Endothelial cell of umbilical vein (primary cell): ENCODE data around the gene IL23A. TPM values are rescaled to one million over a fixed set of nuclear protein-coding genes. Genes with fewer than 3 reads are reported as not detected.

Source experiments
- BruUV-seq: library from RNA; stranded (reverse); fragments of 400-500 nt; replicated peaks from 2 replicates; lab custom pipeline; 2021; lab: Mats Ljungman, UMichigan
- CTCF ChIA-PET: fragments of 300-600, 350-600 bp; sonication (Branson Sonifier 250); formaldehyde crosslinking; loops from one replicate; lab custom pipeline; 2021; ENCODE audit warnings: antibody characterized with exemption, inconsistent platforms; lab: Charles Lee
- POLR2A ChIA-PET: fragments of 300-600, 350-600 bp; sonication (Branson Sonifier 250); formaldehyde crosslinking; loops from one replicate; lab custom pipeline; 2021; ENCODE audit warnings: antibody characterized with exemption, inconsistent platforms; lab: Charles Lee
- DNase-seq: peaks from one replicate; pipeline ENCODE4 v3.0.0-alpha.2; 2011; ENCODE audit warnings: low read depth, low spot score
- FAIRE-seq: peaks from 2 replicates; lab custom pipeline; 2011; peaks lifted over from hg19 to GRCh38; lab: Jason Lieb, UNC
- H2AFZ ChIP-seq: 2 replicates; pipeline ENCODE4 v1.6.0; 2012; ENCODE audit warnings: low read depth, low read length, control low read depth, inconsistent platforms
- H3K27ac ChIP-seq: 2 replicates; pipeline ENCODE4 v1.5.1; 2011; ENCODE audit warnings: low read depth, mild to moderate bottlenecking, control low read depth, low read length, moderate library complexity; ENCODE audit not compliant: insufficient read depth
- H3K27me3 ChIP-seq, 2 experiments: 2 replicates each; pipeline versions ENCODE4 v1.6.0 to v1.6.1; 2011; ENCODE audit warnings: low read length in 2 of 2, mixed read lengths in 1 of 2; ENCODE audit not compliant: control insufficient read depth in 2 of 2, insufficient read depth in 2 of 2
- H3K36me3 ChIP-seq, 2 experiments: 2 replicates in 1 of 2; 3 replicates in 1 of 2; pipeline ENCODE4 v1.5.1; 2011; ENCODE audit warnings: low read length in 2 of 2, mild to moderate bottlenecking in 1 of 2, moderate library complexity in 1 of 2; ENCODE audit not compliant: control insufficient read depth in 2 of 2, insufficient read depth in 2 of 2; ENCODE audit errors: extremely low read depth in 1 of 2
- H3K4me1 ChIP-seq: 3 replicates; pipeline ENCODE4 v1.5.1; 2011; ENCODE audit warnings: mild to moderate bottlenecking, low read length; ENCODE audit not compliant: control insufficient read depth, insufficient read depth; ENCODE audit errors: extremely low read depth
- H3K4me2 ChIP-seq: 2 replicates; pipeline ENCODE4 v1.6.1; 2011; ENCODE audit warnings: low read length, control low read depth, mixed read lengths; ENCODE audit not compliant: insufficient read depth
- H3K4me3 ChIP-seq, 3 experiments: fragments of 200-600 bp in 1 of 3; sonication (generic), shearing (Covaris generic) in 1 of 3; replicated peaks in 1 of 3; 2 replicates each; pipeline ENCODE4 v1.5.1; 2011 to 2016; ENCODE audit warnings: control low read depth in 3 of 3, low read length in 3 of 3, mild to moderate bottlenecking in 2 of 3, inconsistent platforms in 1 of 3, low read depth in 1 of 3, moderate library complexity in 1 of 3; ENCODE audit not compliant: insufficient read depth in 1 of 3
- H3K79me2 ChIP-seq: 2 replicates; pipeline ENCODE4 v1.6.0; 2012; ENCODE audit warnings: low read length, inconsistent platforms; ENCODE audit not compliant: control insufficient read depth, insufficient read depth
- H3K9ac ChIP-seq: replicated peaks from 2 replicates; pipeline ENCODE3; 2011; ENCODE audit warnings: low read length, control low read depth; ENCODE audit not compliant: insufficient read depth; ENCODE audit errors: extremely low read depth
- H3K9me1 ChIP-seq: replicated peaks from 3 replicates; pipeline ENCODE4 v1.6.0; 2011; ENCODE audit warnings: mild to moderate bottlenecking, low read length; ENCODE audit not compliant: control insufficient read depth, insufficient read depth; ENCODE audit errors: extremely low read depth
- H3K9me3 ChIP-seq: replicated peaks from 2 replicates; pipeline ENCODE4 v1.5.1; 2012; ENCODE audit warnings: low read length, inconsistent platforms; ENCODE audit not compliant: control insufficient read depth, insufficient read depth
- H4K20me1 ChIP-seq: replicated peaks from 2 replicates; pipeline ENCODE3; 2011; ENCODE audit warnings: mild to moderate bottlenecking, low read length; ENCODE audit not compliant: control insufficient read depth, insufficient read depth; ENCODE audit errors: extremely low read depth
- CTCF ChIP-seq, 2 donors: IDR thresholded peaks; 1 replicate in 1 of 2; 2 replicates in 1 of 2; pipeline ENCODE4 v1.5.1; 2011; ENCODE audit warnings: low read length in 2 of 2, mild to moderate bottlenecking in 2 of 2, moderate library complexity in 2 of 2, control low read depth in 1 of 2, inconsistent platforms in 1 of 2, low read depth in 1 of 2; ENCODE audit not compliant: insufficient read depth in 1 of 2; ENCODE audit errors: extremely low read depth in 1 of 2
- EZH2 ChIP-seq: IDR thresholded peaks from 2 replicates; pipeline ENCODE4 v1.6.1; 2012; ENCODE audit warnings: borderline replicate concordance, low read depth, mild to moderate bottlenecking, moderate library complexity, low read length, inconsistent platforms; ENCODE audit not compliant: severe bottlenecking
- GATA2 ChIP-seq: IDR thresholded peaks from 2 replicates; pipeline ENCODE4 v1.7.0; 2011; ENCODE audit warnings: low read depth, mild to moderate bottlenecking, moderate library complexity, mixed read lengths, low read length; ENCODE audit not compliant: insufficient read length, insufficient read depth
- JUN ChIP-seq: IDR thresholded peaks from 2 replicates; pipeline ENCODE4 v1.6.1; 2011; ENCODE audit warnings: borderline replicate concordance, low read depth; ENCODE audit not compliant: insufficient read length, insufficient read depth
- MAX ChIP-seq: IDR thresholded peaks from 2 replicates; pipeline ENCODE4 v1.6.1; 2011; ENCODE audit not compliant: insufficient read depth, insufficient read length
- MYC ChIP-seq: IDR thresholded peaks from one replicate; pipeline ENCODE4 v1.6.1; 2011; ENCODE audit warnings: mild to moderate bottlenecking, low read depth, low read length
- POLR2A ChIP-seq: IDR thresholded peaks from 2 replicates; pipeline ENCODE4 v1.6.1; 2012; ENCODE audit warnings: low read depth, mild to moderate bottlenecking, control low read depth, low read length
- POLR2AphosphoS5 ChIP-seq: IDR thresholded peaks from 2 replicates; pipeline ENCODE4 v1.6.1; 2012; ENCODE audit warnings: low read depth, mild to moderate bottlenecking, control low read depth, low read length, moderate library complexity; ENCODE audit not compliant: insufficient read depth
- dilution Hi-C: fragments of 300-500 bp; cut with MboI; formaldehyde crosslinking; loops from one replicate; pipeline ENCODE4 v1.15.0; 2019; ENCODE audit warnings: low sequenced_read_pairs; ENCODE audit not compliant: extremely low pct_ligation_motif_present
- intact Hi-C: fragments of 100-400 bp; cut with micrococcal nuclease; formaldehyde crosslinking; loops from one replicate; pipeline ENCODE4 v1.10.0; 2022
- polyA plus RNA-seq, 4 experiments: library from polyadenylated mRNA; depleted of rRNA in 3 of 4; stranded (reverse) in 3 of 4; unstranded in 1 of 4; fragments of >200 nt; gene quantifications; 2 replicates each; pipeline versions ENCODE4 v1.2.1 to v1.2.3, GENCODE V29; 2011 to 2012; ENCODE audit warnings: missing spikeins in 1 of 4
- total RNA-seq: library from RNA; stranded (reverse); gene quantifications from 2 replicates; pipeline ENCODE4 v1.2.3, GENCODE V29; 2021

The IL23A gene
- total and polyA plus RNA-seq, 2 donors (not counting 3 experiments of a cell fraction or from before 2014, with no cell fraction given): 0.12 TPM; not detected in 1

- BruUV-seq: no TSS peak
- POLR2A ChIA-PET: no interaction called here
- FAIRE-seq: no peak
Observed at GRCh38 chr12:56326533-56326932, 12.2 kb upstream of the IL23A start.

More at GRCh38 chr12:56326533-56326932, 12.2 kb upstream of the IL23A start:
- no peak overlapping the region for H3K27ac ChIP-seq
- H2AFZ ChIP-seq: no peak overlapping the region
- H3K27me3 ChIP-seq: no peaks in the 10 kb centered on the region
- DNase-seq: no peak
- H3K9me1 ChIP-seq: no peaks in the 10 kb centered on the region
- H3K4me2 ChIP-seq: no peak overlapping the region
- intact Hi-C loops: no loop called here
- no peak overlapping the region for H3K4me3 ChIP-seq
- H3K9ac ChIP-seq: no peak overlapping the region
- peaks cover 0 to 2% of the 10 kb centered on the region in 2 experiments for H3K36me3 ChIP-seq
- H3K9me3 ChIP-seq: no peaks in the 10 kb centered on the region
- CTCF ChIA-PET: interaction anchor here (1.0 kb wide), 1 partner anchor 12 kb away, joined by 3 read pairs; no protein-coding TSS in a partner anchor
- no peaks in the 10 kb centered on the region for H3K79me2 ChIP-seq
- H3K4me1 ChIP-seq: no peaks in the 10 kb centered on the region
- dilution Hi-C loops: no loop called here
- H4K20me1 ChIP-seq: no peaks in the 10 kb centered on the region
- TF ChIP-seq JUN (no peak), GATA2 (no peak), MAX (no peak), POLR2A (no peak), POLR2AphosphoS5 (no peak), EZH2 (no peak), MYC (no peak), CTCF (IDR thresholded peaks at IDR 0.05; ENCODE audit: extremely low read depth in 1 of 2, insufficient read depth in 1 of 2, low read depth in 1 of 2, low read length in 2 of 2) (no peak)
